Large intestine (tissue), 3 donors: ENCODE measurements around the gene DPM2. TPM values are rescaled to one million over a fixed set of nuclear protein-coding genes. Genes with fewer than 3 reads are reported as not detected.

Experiments
- DNase-seq, 2 donors: peaks; one replicate each; pipeline versions ENCODE4 v3.0.0 to v3.0.0-alpha.2; 2013
- H3K27ac ChIP-seq: one replicate; pipeline ENCODE4 v1.5.1; 2013; ENCODE audit warnings: low read length
- H3K27me3 ChIP-seq: 2 replicates; pipeline ENCODE4 v1.6.1; 2013; ENCODE audit warnings: low read length; ENCODE audit not compliant: control insufficient read depth, insufficient read depth
- H3K36me3 ChIP-seq: 2 replicates; pipeline ENCODE4 v1.6.1; 2013; ENCODE audit warnings: low read length; ENCODE audit not compliant: control insufficient read depth, insufficient read depth
- H3K4me1 ChIP-seq: one replicate; pipeline ENCODE4 v1.6.1; 2013; ENCODE audit warnings: low read length; ENCODE audit not compliant: control insufficient read depth, insufficient read depth
- H3K4me3 ChIP-seq: one replicate; pipeline ENCODE4 v1.5.1; 2013; ENCODE audit warnings: low read length
- H3K9me3 ChIP-seq: one replicate; pipeline ENCODE4 v1.6.1; 2013; ENCODE audit warnings: mild to moderate bottlenecking, low read depth, low read length, moderate library complexity; ENCODE audit not compliant: control insufficient read depth
- WGBS: methylation state at CpG from one replicate; pipeline ENCODE4 v1.1.5; 2013; ENCODE audit warnings: low lambda C conversion rate; ENCODE audit not compliant: insufficient coverage; 5-methylcytosine and 5-hydroxymethylcytosine counted together
- polyA plus RNA-seq: library from polyadenylated mRNA; unstranded; fragments of 120-200 nt; gene quantifications from one replicate; pipeline ENCODE4 v1.2.1, GENCODE V29; 2013

DPM2 gene
- polyA plus RNA-seq, 1 donor: 33.2 TPM

- no peak overlapping the region for H3K27ac ChIP-seq
Observed at GRCh38 chr9:127945338-127945737, 7.7 kb upstream of the DPM2 start.

GRCh38 chr9:127944586-127945218 is 7.0 kb upstream of the DPM2 start:
- Histone ChIP-seq H3K27me3 (no peaks in the 10 kb centered on the region), H3K27ac (no peak overlapping the region), H3K36me3 (peaks cover 62% of the 10 kb centered on the region), H3K4me3 (no peak overlapping the region), H3K9me3 (peaks cover 2% of the 10 kb centered on the region), H3K4me1 (peaks cover 30% of the 10 kb centered on the region)
- no CpG with 5 or more reads among the region's 38 CpGs for WGBS
- DNase-seq: no peak

More at GRCh38 chr9:127945338-127945737, 7.7 kb upstream of the DPM2 start:
- Histone ChIP-seq H3K4me3 (no peak overlapping the region), H3K9me3 (peaks cover 2% of the 10 kb centered on the region), H3K4me1 (peaks cover 30% of the 10 kb centered on the region), H3K36me3 (peaks cover 64% of the 10 kb centered on the region), H3K27me3 (no peaks in the 10 kb centered on the region)
- no peak for DNase-seq
- WGBS: no CpG with 5 or more reads among the region's 24 CpGs

- H3K4me1 ChIP-seq: peaks cover 30% of the 10 kb centered on the region
Observed at GRCh38 chr9:127943731-127944144, 6.1 kb upstream of the DPM2 start.

GRCh38 chr9:127943011-127943662 is 5.5 kb upstream of the DPM2 start:
- peaks cover 2% of the 10 kb centered on the region for H3K9me3 ChIP-seq
- no peak overlapping the region for H3K27ac ChIP-seq
- H3K4me1 ChIP-seq: peaks cover 35% of the 10 kb centered on the region
- peaks cover 53% of the 10 kb centered on the region for H3K36me3 ChIP-seq
- DNase-seq: no peak
- H3K4me3 ChIP-seq: no peak overlapping the region
- no CpG with 5 or more reads among the region's 14 CpGs for WGBS
- no peaks in the 10 kb centered on the region for H3K27me3 ChIP-seq

More at GRCh38 chr9:127943731-127944144, 6.1 kb upstream of the DPM2 start:
- WGBS: no CpG with 5 or more reads among the region's 13 CpGs
- Histone ChIP-seq H3K27ac (no peak overlapping the region), H3K9me3 (peaks cover 2% of the 10 kb centered on the region), H3K27me3 (no peaks in the 10 kb centered on the region), H3K4me3 (no peak overlapping the region), H3K36me3 (peaks cover 59% of the 10 kb centered on the region)
- peak; percentile 69 to 79 for DNase-seq

- Histone ChIP-seq H3K27me3 (no peaks in the 10 kb centered on the region), H3K4me1 (peaks cover 35% of the 10 kb centered on the region), H3K36me3 (peaks cover 46% of the 10 kb centered on the region), H3K27ac (peak overlapping the region; percentile 47), H3K4me3 (no peak overlapping the region), H3K9me3 (peaks cover 2% of the 10 kb centered on the region)
- DNase-seq: peak in 1 of 2 donors; percentile 51
- WGBS: no CpG with 5 or more reads among the region's 18 CpGs
Observed at GRCh38 chr9:127942216-127943010, 4.8 kb upstream of the DPM2 start.

- Histone ChIP-seq H3K4me1 (peaks cover 32% of the 10 kb centered on the region), H3K27ac (peak overlapping the region; percentile 47), H3K4me3 (no peak overlapping the region), H3K27me3 (no peaks in the 10 kb centered on the region), H3K36me3 (peaks cover 46% of the 10 kb centered on the region), H3K9me3 (peaks cover 2% of the 10 kb centered on the region)
- no CpG with 5 or more reads among the region's 3 CpGs for WGBS
- DNase-seq: peak in 1 of 2 donors; percentile 50
Observed at GRCh38 chr9:127941961-127942215, 4.2 kb upstream of the DPM2 start.

GRCh38 chr9:127941062-127941960 is 3.7 kb upstream of the DPM2 start:
- H3K4me1 ChIP-seq: peaks cover 31% of the 10 kb centered on the region
- H3K27me3 ChIP-seq: no peaks in the 10 kb centered on the region
- H3K4me3 ChIP-seq: no peak overlapping the region
- peaks cover 46% of the 10 kb centered on the region for H3K36me3 ChIP-seq
- peaks cover 2% of the 10 kb centered on the region for H3K9me3 ChIP-seq
- 66% methylated on average over 3 of the region's 18 CpGs for WGBS
- H3K27ac ChIP-seq: peak overlapping the region; percentile 47
- peak in 1 of 2 donors; percentile 51 for DNase-seq

- Histone ChIP-seq H3K9me3 (peaks cover 2% of the 10 kb centered on the region), H3K27ac (no peak overlapping the region), H3K27me3 (no peaks in the 10 kb centered on the region), H3K4me3 (no peak overlapping the region), H3K36me3 (peaks cover 44% of the 10 kb centered on the region), H3K4me1 (peaks cover 30% of the 10 kb centered on the region)
- WGBS: 89% methylated on average over 1 of the region's 4 CpGs
- no peak for DNase-seq
Observed at GRCh38 chr9:127940593-127940992, 2.9 kb upstream of the DPM2 start.

- peak in 1 of 2 donors; percentile 43 for DNase-seq
- Histone ChIP-seq H3K36me3 (peaks cover 23% of the 10 kb centered on the region), H3K27ac (peak overlapping the region; percentile 43)
Observed at GRCh38 chr9:127938298-127938690, 640 bp upstream of the DPM2 start.

GRCh38 chr9:127937056-127937387 is 632 bp downstream of the DPM2 start:
- Histone ChIP-seq H3K27ac (no peak overlapping the region), H3K9me3 (no peaks in the 10 kb centered on the region), H3K4me1 (peaks cover 22% of the 10 kb centered on the region), H3K36me3 (peaks cover 10% of the 10 kb centered on the region), H3K4me3 (peak overlapping the region; percentile 92), H3K27me3 (no peaks in the 10 kb centered on the region)
- no CpG with 5 or more reads among the region's 7 CpGs for WGBS
- no peak for DNase-seq

More at GRCh38 chr9:127938298-127938690, 640 bp upstream of the DPM2 start:
- no peaks in the 10 kb centered on the region for H3K27me3 ChIP-seq
- WGBS: no CpG with 5 or more reads among the region's 25 CpGs
- H3K9me3 ChIP-seq: no peaks in the 10 kb centered on the region
- peak overlapping the region; percentile 92 for H3K4me3 ChIP-seq
- H3K4me1 ChIP-seq: peaks cover 30% of the 10 kb centered on the region
